IPS-18c (cell line): Measurements from ENCODE around the gene GPR61.

Experiments used
- H3K4me3 ChIP-seq: 2 replicates; pipeline ENCODE4 v1.7.0; 2013; ENCODE audit warnings: low read depth, mild to moderate bottlenecking, low read length, moderate library complexity; ENCODE audit not compliant: insufficient read depth
- H3K9me3 ChIP-seq: one replicate; pipeline ENCODE4 v1.6.1; 2013; ENCODE audit warnings: mild to moderate bottlenecking, low read length, moderate library complexity; ENCODE audit not compliant: control insufficient read depth, insufficient read depth

GPR61 gene

DNA sequence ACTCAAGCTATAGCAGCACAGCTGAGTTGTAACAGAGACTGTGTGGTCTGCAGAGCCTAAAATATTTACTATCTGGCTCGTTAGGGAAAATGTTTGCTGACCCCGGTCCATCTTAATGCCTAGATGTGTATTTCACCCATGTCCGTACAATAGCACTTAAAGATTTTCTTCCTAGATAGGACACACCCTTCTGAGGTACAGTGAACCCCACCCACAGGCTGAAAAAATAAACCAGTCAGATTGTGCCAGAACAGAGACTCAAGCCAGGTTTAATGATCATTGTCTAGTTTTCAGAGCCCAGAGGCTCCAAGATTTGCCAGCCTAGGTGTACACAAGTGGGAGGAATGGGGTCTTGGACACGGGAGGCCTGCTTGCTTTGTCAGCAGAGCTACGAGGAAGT lies 35.7 kb upstream of the GPR61 start:
- Histone ChIP-seq H3K4me3 (no peak overlapping the region), H3K9me3 (no peaks in the 10 kb centered on the region)

DNA sequence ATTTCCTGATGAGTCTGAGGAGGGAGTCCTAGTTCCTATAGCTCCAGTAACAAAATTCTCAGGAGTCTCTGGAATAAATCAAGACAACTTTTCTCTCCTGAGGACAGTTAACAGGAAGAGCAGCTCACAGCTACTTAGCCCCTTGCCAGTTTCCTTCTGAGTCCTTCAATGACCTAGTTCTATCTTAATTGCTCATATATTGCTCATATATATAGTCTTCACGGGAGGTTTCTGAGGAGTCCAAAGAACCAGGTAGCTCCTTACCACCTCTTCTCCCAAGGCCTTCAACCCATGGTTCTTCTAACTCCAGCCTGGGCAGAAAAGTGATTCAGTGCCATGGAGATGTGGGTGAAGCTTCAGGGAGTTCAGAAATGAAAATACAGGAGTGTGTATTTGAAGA lies 34.7 kb upstream of the GPR61 start:
- Histone ChIP-seq H3K9me3 (no peaks in the 10 kb centered on the region), H3K4me3 (no peak overlapping the region)

DNA sequence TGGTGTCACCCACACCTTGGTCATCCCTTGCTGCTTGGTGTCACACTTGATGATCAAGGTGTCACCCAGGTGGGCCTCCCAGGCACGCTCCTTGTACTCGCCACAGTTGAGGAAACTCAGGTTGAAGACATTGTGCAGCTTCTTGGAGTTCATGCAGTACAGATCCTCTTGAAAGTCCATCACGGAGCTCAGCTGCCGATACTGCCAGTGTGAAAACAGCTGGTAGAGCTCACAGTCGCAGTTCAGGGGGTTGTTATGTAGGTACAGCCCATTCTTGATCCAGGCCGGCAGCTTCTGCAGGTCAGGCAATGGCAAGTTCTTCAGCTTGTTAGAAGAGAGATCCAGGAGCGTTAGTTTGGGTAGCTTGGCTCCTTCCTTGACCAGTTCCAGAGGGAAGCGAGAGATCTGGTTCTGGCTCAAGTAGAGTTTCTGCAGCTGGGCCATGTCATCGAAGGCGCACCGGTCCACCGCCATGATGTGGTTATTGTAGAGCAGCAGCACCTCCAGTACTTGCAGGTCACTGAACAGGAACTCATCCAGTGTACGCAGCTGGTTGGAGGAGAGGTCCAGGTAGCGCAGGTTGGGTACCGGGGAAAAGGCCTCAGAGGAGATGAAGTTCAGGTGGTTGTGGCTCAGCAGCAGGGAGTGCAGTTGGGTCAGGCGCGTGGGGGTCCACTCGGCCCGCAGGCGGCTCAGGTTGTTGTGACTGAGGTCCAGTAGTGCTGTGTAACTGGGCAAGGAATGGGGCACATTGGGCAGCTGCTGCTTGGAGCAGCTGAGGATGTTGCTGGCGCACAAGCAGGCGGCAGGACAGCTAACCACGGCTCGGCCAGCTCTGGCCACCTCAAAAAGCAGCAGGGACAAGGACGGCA lies 31.4 kb upstream of the GPR61 start:
- H3K4me3 ChIP-seq = no peak overlapping the region
- no peaks in the 10 kb centered on the region for H3K9me3 ChIP-seq

DNA sequence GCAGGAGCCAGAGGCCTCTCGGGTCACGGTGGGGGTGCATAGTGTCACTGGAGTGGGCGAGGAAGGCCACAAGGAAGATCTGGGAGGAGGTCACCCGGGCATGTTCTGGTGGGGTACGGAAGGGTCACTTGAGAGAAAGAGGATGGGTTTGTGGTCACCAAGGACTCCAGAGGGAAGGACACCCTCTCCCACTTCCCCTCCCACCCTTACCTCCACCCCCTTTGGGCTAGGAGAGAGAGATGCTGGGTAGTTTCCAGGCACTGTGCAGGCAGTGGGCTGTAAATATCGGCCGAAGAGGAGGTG lies 30.8 kb upstream of the GPR61 start:
- H3K4me3 ChIP-seq = peak overlapping the region; percentile 59; the same call in 1 of the 2 replicates

DNA sequence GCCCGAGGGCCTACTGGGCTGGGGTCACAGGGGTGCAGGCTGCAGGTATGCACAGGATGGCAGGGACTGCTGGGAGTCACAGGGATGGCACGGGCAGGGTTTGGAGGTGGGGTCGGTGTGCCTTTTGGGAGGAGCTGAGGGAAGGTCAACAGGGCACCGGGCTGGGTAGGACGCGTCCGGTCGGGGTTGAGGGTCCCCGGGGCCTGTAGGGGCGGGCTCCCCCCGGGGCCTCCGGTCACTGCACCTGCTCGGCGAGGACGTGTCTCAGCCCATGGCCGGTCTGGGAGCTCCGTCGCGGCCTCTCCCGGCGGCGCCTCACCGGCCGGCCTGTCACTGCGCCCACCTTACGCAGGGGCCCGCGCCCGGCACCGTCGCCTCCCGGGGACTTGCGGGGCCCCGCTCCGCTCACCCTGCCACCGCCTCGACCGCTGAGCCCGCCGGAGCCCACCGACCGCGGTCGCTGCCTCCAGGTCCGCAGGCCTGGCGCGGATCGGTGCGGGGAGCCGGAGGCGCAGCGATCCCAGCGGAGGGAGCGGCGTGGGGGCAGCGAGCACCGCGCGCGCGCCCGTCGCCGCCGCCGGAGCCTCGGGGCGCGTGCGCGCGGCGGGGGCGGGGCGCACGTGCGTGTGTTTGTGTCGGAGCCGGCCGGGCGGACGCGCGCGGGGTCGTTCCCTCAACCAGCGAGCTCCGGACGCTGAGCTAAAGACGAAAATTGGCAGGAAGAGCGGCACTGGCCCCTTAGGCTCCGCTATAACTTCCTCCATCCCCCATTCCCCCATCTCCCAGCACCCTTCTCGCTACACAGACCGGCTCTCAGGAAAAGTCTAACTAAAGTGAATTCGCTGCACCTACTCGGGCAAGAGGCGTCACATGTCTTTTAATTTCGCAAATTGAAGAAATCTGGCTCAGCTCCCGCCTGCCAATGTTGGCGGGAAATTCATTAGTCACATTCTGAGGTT lies 30.2 kb upstream of the GPR61 start, which contains the start of gene AMIGO1:
Gene AMIGO1, minus strand, starts transcription at position 552 of the 959 bp plus-strand sequence. CDS start 815 bp downstream, outside the sequence.
- peak within 1 kb of the TSS; percentile 59 for H3K4me3 ChIP-seq
- no peaks in the 10 kb centered on the region for H3K9me3 ChIP-seq

More for the DNA sequence above, 30.8 kb upstream of the GPR61 start:
- H3K9me3 ChIP-seq = no peaks in the 10 kb centered on the region

DNA sequence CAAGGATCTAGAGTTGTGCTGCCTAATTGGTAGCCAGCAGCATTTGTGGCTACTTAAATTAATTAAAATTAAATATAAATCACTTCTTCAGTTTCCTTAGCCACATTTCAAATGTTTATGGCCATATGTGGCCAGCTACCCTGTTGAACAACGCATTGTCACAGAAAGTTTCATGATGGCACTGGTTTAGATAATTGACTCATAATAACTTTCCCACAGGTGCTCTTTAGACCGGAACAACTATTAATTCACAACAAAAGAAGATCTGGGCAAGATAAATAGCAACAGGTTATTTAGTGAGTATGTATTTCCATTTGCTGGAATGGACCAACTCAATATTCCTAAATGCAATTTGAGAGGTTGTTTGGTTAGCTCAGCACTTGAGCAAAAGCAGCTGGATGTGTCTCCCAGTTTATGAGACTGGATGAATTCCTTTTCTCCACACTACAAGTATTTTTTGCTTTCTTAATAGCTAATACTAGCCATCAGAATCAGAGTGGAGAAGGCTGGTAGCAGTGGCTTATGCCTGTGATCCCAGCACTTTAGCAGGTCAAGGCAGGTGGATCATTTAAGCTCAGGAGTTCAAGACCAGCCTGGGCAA lies 26.5 kb upstream of the GPR61 start:
- Histone ChIP-seq H3K4me3 (no peak overlapping the region), H3K9me3 (no peaks in the 10 kb centered on the region)

DNA sequence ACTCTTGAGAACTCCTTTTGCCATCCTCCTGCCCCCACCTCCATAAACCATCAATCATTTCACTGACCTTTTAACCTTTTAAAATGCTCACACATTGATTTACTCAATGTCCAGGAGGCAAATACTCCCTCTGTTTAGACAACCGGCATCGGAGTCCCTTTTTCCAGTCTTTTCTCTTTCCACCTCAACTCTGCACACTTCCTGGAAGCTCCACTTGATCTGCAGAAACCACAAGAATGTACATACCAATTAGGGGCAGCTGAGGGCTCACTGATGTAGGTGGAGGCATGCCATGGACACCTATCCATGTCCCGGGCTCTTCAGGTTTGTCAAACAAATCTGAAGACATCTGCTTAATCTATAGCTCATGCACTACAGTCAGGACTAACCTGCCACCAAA lies 24.8 kb upstream of the GPR61 start:
- Histone ChIP-seq H3K9me3 (no peaks in the 10 kb centered on the region), H3K4me3 (no peak overlapping the region)

DNA sequence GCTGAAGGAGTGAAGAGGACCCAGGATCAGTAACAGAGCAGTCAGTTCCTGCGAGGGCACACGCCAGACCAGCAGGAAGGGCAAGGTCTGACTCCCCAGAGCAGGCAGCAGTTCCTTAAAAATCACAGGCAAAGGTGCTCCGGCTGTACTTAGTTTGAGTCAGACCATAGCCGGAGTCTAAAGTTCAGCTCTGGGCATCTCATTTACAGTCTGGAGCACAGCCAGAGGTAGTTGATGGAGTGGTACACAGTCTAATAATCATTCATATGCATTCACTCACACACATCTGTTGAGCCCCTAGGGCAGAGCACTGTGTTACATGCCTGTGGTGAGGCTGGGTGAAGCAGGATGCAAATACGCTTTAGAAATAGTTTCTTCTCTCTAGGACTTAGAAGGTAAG lies 22.8 kb upstream of the GPR61 start:
- no peak overlapping the region for H3K4me3 ChIP-seq
- H3K9me3 ChIP-seq = no peaks in the 10 kb centered on the region

DNA sequence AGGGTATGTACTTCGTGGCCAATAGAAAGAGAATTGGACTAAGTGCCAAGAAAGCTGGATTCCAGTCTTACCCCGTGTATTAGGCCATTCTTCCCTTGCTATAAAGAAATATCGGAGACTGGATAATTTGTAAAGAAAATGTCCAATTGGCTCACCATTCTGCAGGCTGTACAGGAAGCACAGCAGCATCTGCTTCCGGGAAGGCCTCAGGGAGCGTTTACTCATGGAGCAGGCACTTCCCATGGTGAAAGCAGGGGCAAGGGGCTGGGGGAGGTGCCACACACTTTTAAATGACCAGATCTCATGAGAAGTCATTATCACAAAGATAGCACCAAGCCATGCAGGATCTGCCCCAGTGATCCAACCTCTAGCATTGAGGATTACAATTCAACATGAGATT lies 22.3 kb upstream of the GPR61 start:
- H3K4me3 ChIP-seq = no peak overlapping the region
- H3K9me3 ChIP-seq = no peaks in the 10 kb centered on the region

DNA sequence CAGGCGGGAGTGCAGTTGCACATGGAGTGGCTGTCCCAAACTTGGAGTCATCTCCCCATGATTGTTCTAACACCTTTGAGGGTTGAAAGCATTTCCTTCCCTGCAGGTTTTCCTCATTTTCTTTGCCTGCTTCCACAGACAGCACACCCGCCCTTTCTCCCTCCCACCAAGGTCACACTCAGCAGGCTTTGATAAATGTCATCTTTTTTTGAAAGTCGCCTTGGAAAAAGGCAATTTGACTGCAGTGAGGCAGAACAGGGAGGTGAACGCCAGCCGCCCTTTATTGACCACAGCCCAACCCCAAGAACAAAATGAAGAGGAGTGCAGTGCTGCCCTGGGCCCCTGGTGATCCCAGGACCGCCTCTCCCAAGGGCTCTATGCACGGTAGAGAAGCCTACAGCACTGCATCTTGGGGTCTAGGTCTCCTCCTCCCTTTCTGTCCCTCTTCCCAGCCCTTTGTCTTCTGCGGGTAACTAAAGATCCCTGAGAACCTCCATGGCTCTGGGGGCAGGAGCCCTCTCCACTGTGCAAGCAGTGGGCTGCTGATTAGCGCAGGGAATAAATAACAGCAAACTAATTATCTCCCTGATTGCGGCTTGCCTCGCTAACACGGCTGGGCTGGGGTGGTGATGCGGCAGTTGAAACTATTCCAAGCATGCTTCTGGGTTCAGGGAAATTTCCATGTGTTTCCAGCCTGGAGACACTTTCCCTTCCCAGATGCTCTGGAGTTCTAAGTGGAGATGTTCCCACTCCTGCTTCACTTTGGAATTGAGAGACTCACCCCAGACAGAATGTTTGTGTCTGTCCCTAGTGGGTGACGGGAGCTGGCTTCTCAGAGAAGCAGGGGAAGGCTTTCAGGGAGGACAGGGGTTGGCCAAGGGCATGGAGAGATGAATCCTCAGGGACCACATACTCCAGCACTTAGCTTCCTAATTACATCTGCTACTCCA lies 18.4 kb upstream of the GPR61 start:
- Histone ChIP-seq H3K4me3 (no peak overlapping the region), H3K9me3 (no peaks in the 10 kb centered on the region)

DNA sequence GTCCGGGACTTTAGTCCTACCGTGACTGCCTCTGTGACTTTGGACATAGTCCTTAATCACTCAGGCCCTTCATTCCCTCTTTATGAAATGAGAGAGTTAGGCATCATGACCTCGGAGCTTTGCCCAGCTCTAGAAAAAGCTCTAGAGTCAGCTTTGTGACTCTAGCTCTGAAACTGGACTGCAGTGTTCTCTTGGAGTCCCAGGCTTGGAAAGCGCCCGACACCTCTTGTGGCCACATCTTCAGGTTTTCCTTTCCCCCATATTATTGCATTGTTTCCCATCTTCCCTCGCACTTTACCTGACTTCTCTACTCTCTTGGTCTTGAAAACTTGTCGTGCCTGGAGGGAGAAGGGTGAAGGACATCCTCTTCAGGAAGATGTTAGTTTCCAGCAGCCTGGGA lies 17.6 kb upstream of the GPR61 start:
- Histone ChIP-seq H3K9me3 (no peaks in the 10 kb centered on the region), H3K4me3 (no peak overlapping the region)

DNA sequence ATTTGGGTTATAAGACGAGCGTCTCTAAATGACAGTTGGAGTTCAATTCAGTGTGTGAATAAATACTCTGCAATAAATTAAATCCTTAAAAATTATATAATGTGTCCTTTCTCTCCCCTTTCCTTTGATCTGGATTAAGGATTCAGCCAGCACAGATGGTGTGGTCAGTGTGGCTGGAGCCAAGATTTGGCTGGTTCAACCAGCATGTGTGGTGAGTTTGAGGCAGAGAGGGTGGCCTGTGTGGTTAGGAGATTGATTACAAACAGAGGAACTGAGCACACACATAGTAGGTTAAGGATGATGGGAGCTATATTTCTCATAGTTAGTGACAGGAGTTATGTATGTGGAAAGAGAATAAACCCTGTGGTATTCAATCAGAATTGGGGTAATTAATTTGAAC lies 16.0 kb upstream of the GPR61 start:
- Histone ChIP-seq H3K4me3 (no peak overlapping the region), H3K9me3 (no peaks in the 10 kb centered on the region)

DNA sequence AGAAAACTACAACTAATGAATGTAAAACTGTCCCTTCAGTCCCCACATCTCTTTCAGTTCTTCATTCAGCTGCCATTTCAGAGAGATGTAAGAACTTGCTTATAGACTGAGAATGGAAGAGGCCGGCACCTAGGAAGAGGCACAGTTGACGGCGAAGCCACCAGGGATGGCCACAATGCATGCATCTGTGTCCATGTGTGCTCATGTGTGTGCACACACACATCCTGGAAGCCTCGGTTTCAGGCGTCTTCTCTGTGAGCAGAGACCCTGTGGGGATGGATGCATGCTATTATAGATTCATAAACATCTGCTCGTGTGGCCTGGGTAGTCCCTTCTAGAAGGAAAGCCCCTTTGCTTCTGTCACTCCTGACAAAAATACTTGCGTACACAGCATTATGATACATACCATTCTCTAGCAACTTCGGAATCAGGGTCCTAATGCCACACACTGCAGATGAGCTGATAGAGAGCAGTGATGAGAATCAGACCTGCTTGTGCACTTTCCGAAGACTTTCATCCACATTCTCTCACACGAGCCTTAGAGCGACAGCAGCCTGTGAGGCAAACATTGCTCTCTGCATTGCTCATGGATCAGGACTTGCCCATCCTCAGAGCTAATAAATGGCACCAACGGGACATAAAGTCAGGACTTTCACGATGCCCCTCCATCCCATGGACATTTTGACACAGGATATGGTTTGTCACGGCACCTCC lies 12.4 kb upstream of the GPR61 start:
- Histone ChIP-seq H3K4me3 (no peak overlapping the region), H3K9me3 (no peaks in the 10 kb centered on the region)

DNA sequence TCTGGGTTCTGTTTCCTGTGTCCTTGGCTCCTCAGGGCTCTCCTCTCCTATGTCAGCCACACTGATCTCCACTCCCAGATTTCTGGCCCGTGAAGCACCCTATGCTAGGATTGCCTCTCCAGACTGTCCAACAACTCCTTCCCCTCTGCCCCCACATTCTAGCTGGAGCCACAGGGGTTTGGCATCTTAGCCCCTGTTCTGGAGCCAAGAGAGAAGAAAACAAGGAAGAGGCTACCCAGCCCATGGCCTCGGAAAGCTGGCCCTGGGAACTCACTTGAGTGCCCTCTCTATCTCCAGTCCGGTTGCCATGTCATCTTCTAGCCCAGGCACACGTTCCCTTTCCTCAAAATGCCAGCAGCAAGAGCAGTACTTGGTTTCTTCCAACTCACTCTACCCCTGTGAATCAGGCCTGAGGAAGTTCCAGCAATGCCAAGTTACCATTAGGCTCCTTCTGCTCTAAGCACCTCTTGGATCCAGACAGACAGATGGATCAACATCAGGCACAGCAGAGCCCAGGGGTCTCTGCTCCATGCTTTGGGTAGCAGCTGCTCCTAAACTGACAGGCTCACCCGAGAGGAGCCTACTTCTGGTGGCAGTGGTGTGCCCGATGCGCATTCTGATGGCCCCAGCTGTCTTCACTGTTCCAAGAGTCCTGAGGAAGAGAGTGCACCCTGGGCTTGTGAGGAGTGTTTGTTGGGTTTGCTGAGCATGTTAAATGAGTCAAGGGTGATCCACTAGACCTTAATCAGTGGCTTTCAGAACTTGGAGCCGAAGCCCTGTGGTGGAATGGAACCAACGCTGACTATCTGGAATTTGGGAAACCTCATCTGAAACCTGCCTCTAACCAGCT lies 11.6 kb upstream of the GPR61 start:
- no peaks in the 10 kb centered on the region for H3K9me3 ChIP-seq
- H3K4me3 ChIP-seq = no peak overlapping the region

DNA sequence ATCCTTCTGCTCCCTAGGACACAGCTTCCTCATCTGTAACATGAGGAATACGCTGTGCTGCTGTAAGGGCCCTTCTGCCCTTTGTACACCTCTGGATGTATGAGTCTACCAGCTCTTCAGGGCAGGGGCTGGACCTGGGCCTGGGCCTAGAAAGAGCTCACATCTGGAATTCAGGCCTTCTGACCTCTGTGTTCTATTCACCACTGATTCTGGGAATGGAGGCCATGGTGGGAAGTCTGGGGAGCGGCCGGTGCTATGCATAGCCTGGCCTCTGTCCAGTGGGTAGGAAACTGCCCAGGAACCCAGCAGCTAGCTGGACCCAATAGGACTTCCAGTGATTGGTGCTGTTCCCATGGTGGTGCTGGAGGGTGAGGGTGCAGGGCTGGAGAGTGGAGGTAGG lies 11.0 kb upstream of the GPR61 start:
- H3K4me3 ChIP-seq = no peak overlapping the region
- no peaks in the 10 kb centered on the region for H3K9me3 ChIP-seq
